HCT116 (cell line): ENCODE data around the gene SYTL5. TPM values are rescaled to one million over a fixed set of nuclear protein-coding genes. Genes with fewer than 3 reads are reported as not detected.

ENCODE experiments used
- ATAC-seq: fragments of 200-7000 bp; cut with Tn5 transposase; 2 replicates; pipeline ENCODE4 v1.9.1; 2020; ENCODE audit warnings: mild to moderate bottlenecking, moderate library complexity
- BruUV-seq: library from RNA; stranded (reverse); fragments of 400-500 nt; replicated peaks from 2 replicates; lab custom pipeline; 2021; lab: Mats Ljungman, UMichigan
- CTCF ChIA-PET: fragments of 300-600 bp; sonication (Branson Sonifier 250); formaldehyde crosslinking; loops from one replicate; lab custom pipeline; 2021; ENCODE audit warnings: antibody characterized with exemption; lab: Charles Lee
- POLR2A ChIA-PET: fragments of 300-600, 350-600 bp; sonication (Branson Sonifier 250); formaldehyde crosslinking; loops from one replicate; lab custom pipeline; 2021; ENCODE audit warnings: antibody characterized with exemption; lab: Charles Lee
- RAD21 ChIA-PET, 2 experiments: fragments of 300-600 bp; sonication (Branson Sonifier 250); formaldehyde crosslinking; loops; one replicate each; lab custom pipeline; 2023; ENCODE audit warnings: low total read pairs in 2 of 2; ENCODE audit not compliant: uncharacterized antibody in 2 of 2, unreplicated experiment in 2 of 2, low non-redundant PET in 1 of 2; lab: Charles Lee
- DNase-seq: peaks from one replicate; pipeline ENCODE4 v3.0.0-alpha.2; 2010; ENCODE audit warnings: low read depth, low spot score
- H2AFZ ChIP-seq: fragments of 200-600 bp; shearing (Covaris generic), sonication (generic); 2 replicates; pipeline ENCODE4 v1.6.1; 2017; ENCODE audit warnings: low read depth, mixed run types, mixed read lengths, antibody characterized with exemption, low read length; ENCODE audit not compliant: poor library complexity, severe bottlenecking
- H3K27ac ChIP-seq: 2 replicates; pipeline ENCODE4 v1.5.1; 2012; ENCODE audit warnings: low read depth, low read length
- H3K27me3 ChIP-seq: fragments of 200-600 bp; sonication (generic); 2 replicates; pipeline ENCODE4 v1.6.1; 2016; ENCODE audit warnings: mixed run types, low read length, mixed read lengths; ENCODE audit not compliant: insufficient read depth
- H3K36me3 ChIP-seq, 2 experiments: fragments of 200-500 bp in 1 of 2; fragments of 200-600 bp in 1 of 2; sonication (Bioruptor generic) in 1 of 2; sonication (generic) in 1 of 2; 2 replicates each; pipeline versions ENCODE4 v1.5.1 to v1.6.1; 2014 to 2016; ENCODE audit warnings: low read length in 2 of 2, inconsistent platforms in 1 of 2, mixed read lengths in 1 of 2, mixed run types in 1 of 2; ENCODE audit not compliant: insufficient read depth in 2 of 2, control insufficient read depth in 1 of 2
- H3K4me1 ChIP-seq, 2 experiments: fragments of 200-600 bp in 1 of 2; sonication (generic) in 1 of 2; 2 replicates each; pipeline versions ENCODE4 v1.5.1 to v1.6.1; 2012 to 2017; ENCODE audit warnings: low read length in 2 of 2, inconsistent platforms in 1 of 2, mild to moderate bottlenecking in 1 of 2, mixed read lengths in 1 of 2, mixed run types in 1 of 2, moderate library complexity in 1 of 2; ENCODE audit not compliant: insufficient read depth in 2 of 2, control insufficient read depth in 1 of 2
- H3K4me2 ChIP-seq: fragments of 200-600 bp; sonication (generic); 2 replicates; pipeline ENCODE4 v1.6.1; 2017; ENCODE audit warnings: mixed run types, low read length, mixed read lengths
- H3K4me3 ChIP-seq, 2 experiments: fragments of 200-600 bp in 1 of 2; sonication (generic) in 1 of 2; replicated peaks in 1 of 2; 2 replicates each; pipeline ENCODE4 v1.5.1; 2011 to 2016; ENCODE audit warnings: low read length in 2 of 2, control low read depth in 1 of 2, low read depth in 1 of 2, mild to moderate bottlenecking in 1 of 2, mixed read lengths in 1 of 2, mixed run types in 1 of 2
- H3K79me2 ChIP-seq: fragments of 200-600 bp; sonication (generic); 2 replicates; pipeline ENCODE4 v1.6.1; 2017; ENCODE audit warnings: mild to moderate bottlenecking, mixed run types, low read length, moderate library complexity, mixed read lengths; ENCODE audit not compliant: insufficient read depth
- H3K9ac ChIP-seq: fragments of 200-600 bp; sonication (generic); 2 replicates; pipeline ENCODE4 v1.6.1; 2016; ENCODE audit warnings: low read length, mixed read lengths
- H3K9me2 ChIP-seq: fragments of 200-600 bp; sonication (generic), shearing (Covaris generic); 2 replicates; pipeline ENCODE4 v1.6.1; 2017; ENCODE audit warnings: mixed run types, mild to moderate bottlenecking, moderate library complexity; ENCODE audit not compliant: insufficient read depth
- H3K9me3 ChIP-seq, 2 experiments: fragments of 200-500 bp in 1 of 2; fragments of 200-600 bp in 1 of 2; sonication (Bioruptor generic) in 1 of 2; sonication (generic) in 1 of 2; 2 replicates each; pipeline ENCODE4 v1.6.1; 2014 to 2017; ENCODE audit warnings: low read length in 2 of 2, mixed read lengths in 2 of 2, inconsistent platforms in 1 of 2, low read depth in 1 of 2, mild to moderate bottlenecking in 1 of 2, mixed run types in 1 of 2, moderate library complexity in 1 of 2; ENCODE audit not compliant: control insufficient read depth in 1 of 2, insufficient read depth in 1 of 2
- H4K20me1 ChIP-seq: fragments of 200-600 bp; sonication (generic), shearing (Covaris generic); 2 replicates; pipeline ENCODE4 v1.6.1; 2017; ENCODE audit warnings: mixed run types, mild to moderate bottlenecking, moderate library complexity; ENCODE audit not compliant: insufficient read depth
- CBX3 ChIP-seq: IDR thresholded peaks from 2 replicates; pipeline ENCODE4 v1.6.1; 2012; ENCODE audit warnings: low read depth
- CEBPB ChIP-seq: IDR thresholded peaks from 2 replicates; pipeline ENCODE4 v1.6.1; 2012; ENCODE audit warnings: low read depth
- CTCF ChIP-seq, 3 experiments: fragments of 200-600 bp in 1 of 3; sonication (generic) in 1 of 3; IDR thresholded peaks in 2 of 3; conservative IDR thresholded peaks in 1 of 3; 2 replicates each; pipeline ENCODE4 v1.5.1; 2012 to 2017; ENCODE audit warnings: low read depth in 2 of 3, low read length in 2 of 3, antibody characterized with exemption in 1 of 3, borderline replicate concordance in 1 of 3, control low read depth in 1 of 3, mild to moderate bottlenecking in 1 of 3, mixed read lengths in 1 of 3, mixed run types in 1 of 3, moderate library complexity in 1 of 3; ENCODE audit not compliant: insufficient read depth in 1 of 3
- EGR1 ChIP-seq: IDR thresholded peaks from 2 replicates; pipeline ENCODE4 v1.6.1; 2012; ENCODE audit warnings: low read depth
- ELF1 ChIP-seq: IDR thresholded peaks from 2 replicates; pipeline ENCODE4 v1.6.1; 2012; ENCODE audit warnings: low read depth, borderline replicate concordance
- EZH2 ChIP-seq: fragments of 200-600 bp; sonication (generic); IDR thresholded peaks from 2 replicates; pipeline ENCODE4 v1.6.1; 2017; ENCODE audit warnings: antibody characterized with exemption, mixed run types
- EZH2phosphoT487 ChIP-seq: fragments of 200-600 bp; IDR thresholded peaks from 2 replicates; pipeline ENCODE4 v1.6.1; 2018; ENCODE audit warnings: antibody characterized with exemption, borderline replicate concordance
- FOSL1 ChIP-seq: IDR thresholded peaks from 2 replicates; pipeline ENCODE4 v1.6.1; 2012; ENCODE audit warnings: low read depth
- JUND ChIP-seq: IDR thresholded peaks from 2 replicates; pipeline ENCODE4 v1.6.1; 2012
- POLR2A ChIP-seq: IDR thresholded peaks from 2 replicates; pipeline ENCODE4 v1.7.0; 2011; ENCODE audit warnings: borderline replicate concordance; ENCODE audit not compliant: insufficient read depth, insufficient read length; ENCODE audit errors: extremely low read depth
- POLR2AphosphoS5 ChIP-seq: IDR thresholded peaks from 2 replicates; pipeline ENCODE4 v1.6.1; 2011; ENCODE audit warnings: mild to moderate bottlenecking, low read depth, low read length, moderate library complexity
- RAD21 ChIP-seq: IDR thresholded peaks from 2 replicates; pipeline ENCODE4 v1.6.1; 2012; ENCODE audit warnings: low read depth, mild to moderate bottlenecking
- SP1 ChIP-seq: IDR thresholded peaks from 2 replicates; pipeline ENCODE4 v1.6.1; 2012; ENCODE audit warnings: low read depth
- YY1 ChIP-seq: IDR thresholded peaks from 2 replicates; pipeline ENCODE4 v1.6.1; 2011; ENCODE audit warnings: low read length, low read depth, moderate library complexity, mild to moderate bottlenecking; ENCODE audit not compliant: insufficient replicate concordance; ENCODE audit errors: extremely low read depth
- ZBTB33 ChIP-seq: IDR thresholded peaks from 2 replicates; pipeline ENCODE4 v1.6.1; 2011; ENCODE audit warnings: mild to moderate bottlenecking, low read length, moderate library complexity; ENCODE audit not compliant: insufficient replicate concordance; ENCODE audit errors: extremely low read depth
- ZFX ChIP-seq: fragments of 450-650 bp; IDR thresholded peaks from 2 replicates; pipeline ENCODE4 v1.6.1; 2017
- ZNF274 ChIP-seq: fragments of 200-500 bp; sonication (Bioruptor generic); IDR thresholded peaks from 2 replicates; pipeline ENCODE4 v1.6.1; 2014; ENCODE audit warnings: mild to moderate bottlenecking, low read depth, low read length, inconsistent platforms
- intact Hi-C: fragments of 100-400 bp; cut with micrococcal nuclease; formaldehyde crosslinking; loops from 2 replicates; pipeline ENCODE4 v1.10.0; 2022
- total RNA-seq: library from RNA; stranded (reverse); gene quantifications from one replicate; pipeline ENCODE4 v1.2.1, GENCODE V29; 2021; ENCODE audit not compliant: unreplicated experiment
- TF ChIP-seq, protein P1 (sequence below): IDR thresholded peaks from 2 replicates; pipeline ENCODE4 v1.6.1; 2012
- TF ChIP-seq, protein P2 (sequence below): IDR thresholded peaks from 2 replicates; pipeline ENCODE4 v1.6.1; 2012; ENCODE audit warnings: low read depth
- TF ChIP-seq, protein P3 (sequence below): IDR thresholded peaks from 2 replicates; pipeline ENCODE4 v1.6.1; 2012

SYTL5 gene
- total RNA-seq, 1 experiment from 2014 or later = 0.20 TPM

DNA sequence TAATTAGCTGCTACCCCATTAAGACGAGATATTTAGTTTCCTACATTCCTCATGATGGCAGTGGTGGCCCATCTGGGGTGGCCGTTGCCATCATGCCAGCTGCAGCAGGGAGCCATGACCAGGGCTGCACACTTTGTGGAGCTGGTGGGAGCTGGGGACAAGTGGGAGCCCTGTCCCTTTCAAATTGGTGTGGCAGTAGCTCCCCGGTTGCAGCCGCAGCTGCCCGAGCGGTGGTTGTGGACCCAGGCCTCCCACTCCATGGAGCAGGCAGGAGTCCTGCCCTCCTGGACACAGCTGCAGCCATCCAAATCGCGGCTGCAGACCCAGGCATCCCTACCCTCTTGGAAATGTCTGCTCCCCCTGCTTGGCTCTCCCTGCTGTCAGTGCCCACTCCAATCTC is 9.3 kb upstream of the SYTL5 start:
- no peaks in the 10 kb centered on the region for H3K27me3 ChIP-seq
- H3K4me1 ChIP-seq = peaks cover 0 to 8% of the 10 kb centered on the region in 2 experiments; a peak in 2 of 4 replicates
- no peaks in the 10 kb centered on the region for H3K36me3 ChIP-seq
- intact Hi-C loops = no loop called here
- H2AFZ ChIP-seq = no peak overlapping the region
- BruUV-seq = no TSS peak
- H3K9me3 ChIP-seq = no peaks in the 10 kb centered on the region
- no peak overlapping the region for H3K4me3 ChIP-seq
- H3K4me2 ChIP-seq = no peak overlapping the region
- H3K79me2 ChIP-seq = no peaks in the 10 kb centered on the region
- H3K27ac ChIP-seq = no peak overlapping the region
- no peak for DNase-seq
- H3K9ac ChIP-seq = no peak overlapping the region
- no peaks in the 10 kb centered on the region for H4K20me1 ChIP-seq
- TF ChIP-seq ELF1 = no peak
- TF ChIP-seq EGR1 = no peak
- TF ChIP-seq CEBPB = no peak
- no peak for TF ChIP-seq CTCF (IDR thresholded peaks at IDR 0.05 in 2 of 3, conservative IDR thresholded peaks at IDR 0.05 in 1 of 3; ENCODE audit: borderline replicate concordance in 1 of 3, insufficient read depth in 1 of 3, low read depth in 2 of 3, low read length in 2 of 3)
- TF ChIP-seq EZH2phosphoT487 = no peak
- TF ChIP-seq, protein P1, sequence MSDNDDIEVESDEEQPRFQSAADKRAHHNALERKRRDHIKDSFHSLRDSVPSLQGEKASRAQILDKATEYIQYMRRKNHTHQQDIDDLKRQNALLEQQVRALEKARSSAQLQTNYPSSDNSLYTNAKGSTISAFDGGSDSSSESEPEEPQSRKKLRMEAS = no peak
- no peak for TF ChIP-seq FOSL1
- no peak for TF ChIP-seq ZBTB33
- no peak for TF ChIP-seq ZNF274
- no peak for TF ChIP-seq YY1
- TF ChIP-seq, protein P2, sequence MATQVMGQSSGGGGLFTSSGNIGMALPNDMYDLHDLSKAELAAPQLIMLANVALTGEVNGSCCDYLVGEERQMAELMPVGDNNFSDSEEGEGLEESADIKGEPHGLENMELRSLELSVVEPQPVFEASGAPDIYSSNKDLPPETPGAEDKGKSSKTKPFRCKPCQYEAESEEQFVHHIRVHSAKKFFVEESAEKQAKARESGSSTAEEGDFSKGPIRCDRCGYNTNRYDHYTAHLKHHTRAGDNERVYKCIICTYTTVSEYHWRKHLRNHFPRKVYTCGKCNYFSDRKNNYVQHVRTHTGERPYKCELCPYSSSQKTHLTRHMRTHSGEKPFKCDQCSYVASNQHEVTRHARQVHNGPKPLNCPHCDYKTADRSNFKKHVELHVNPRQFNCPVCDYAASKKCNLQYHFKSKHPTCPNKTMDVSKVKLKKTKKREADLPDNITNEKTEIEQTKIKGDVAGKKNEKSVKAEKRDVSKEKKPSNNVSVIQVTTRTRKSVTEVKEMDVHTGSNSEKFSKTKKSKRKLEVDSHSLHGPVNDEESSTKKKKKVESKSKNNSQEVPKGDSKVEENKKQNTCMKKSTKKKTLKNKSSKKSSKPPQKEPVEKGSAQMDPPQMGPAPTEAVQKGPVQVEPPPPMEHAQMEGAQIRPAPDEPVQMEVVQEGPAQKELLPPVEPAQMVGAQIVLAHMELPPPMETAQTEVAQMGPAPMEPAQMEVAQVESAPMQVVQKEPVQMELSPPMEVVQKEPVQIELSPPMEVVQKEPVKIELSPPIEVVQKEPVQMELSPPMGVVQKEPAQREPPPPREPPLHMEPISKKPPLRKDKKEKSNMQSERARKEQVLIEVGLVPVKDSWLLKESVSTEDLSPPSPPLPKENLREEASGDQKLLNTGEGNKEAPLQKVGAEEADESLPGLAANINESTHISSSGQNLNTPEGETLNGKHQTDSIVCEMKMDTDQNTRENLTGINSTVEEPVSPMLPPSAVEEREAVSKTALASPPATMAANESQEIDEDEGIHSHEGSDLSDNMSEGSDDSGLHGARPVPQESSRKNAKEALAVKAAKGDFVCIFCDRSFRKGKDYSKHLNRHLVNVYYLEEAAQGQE = no peak
- no peak for TF ChIP-seq EZH2
- TF ChIP-seq JUND = no peak
- TF ChIP-seq POLR2AphosphoS5 = no peak
- no peak for TF ChIP-seq SP1
- no peak for TF ChIP-seq RAD21
- TF ChIP-seq CBX3 = no peak
- TF ChIP-seq, protein P3, sequence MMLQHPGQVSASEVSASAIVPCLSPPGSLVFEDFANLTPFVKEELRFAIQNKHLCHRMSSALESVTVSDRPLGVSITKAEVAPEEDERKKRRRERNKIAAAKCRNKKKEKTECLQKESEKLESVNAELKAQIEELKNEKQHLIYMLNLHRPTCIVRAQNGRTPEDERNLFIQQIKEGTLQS = no peak
- TF ChIP-seq ZFX = no peak
- TF ChIP-seq POLR2A = no peak
- no peaks in the 10 kb centered on the region for H3K9me2 ChIP-seq
- ChIA-PET POLR2A (no interaction called here), RAD21 (no interaction called here), CTCF (interaction anchor here (0.9 kb wide), 1 partner anchor 170 kb away, joined by 3 read pairs; no protein-coding TSS in a partner anchor)
- no peak for ATAC-seq
